ENCODE results near the gene LCE1F. TPM values are rescaled to one million over a fixed set of nuclear protein-coding genes. Genes with fewer than 3 reads are reported as not detected.

The LCE1F gene
- total RNA-seq, 1 experiment from 2014 or later = not detected

DNA sequence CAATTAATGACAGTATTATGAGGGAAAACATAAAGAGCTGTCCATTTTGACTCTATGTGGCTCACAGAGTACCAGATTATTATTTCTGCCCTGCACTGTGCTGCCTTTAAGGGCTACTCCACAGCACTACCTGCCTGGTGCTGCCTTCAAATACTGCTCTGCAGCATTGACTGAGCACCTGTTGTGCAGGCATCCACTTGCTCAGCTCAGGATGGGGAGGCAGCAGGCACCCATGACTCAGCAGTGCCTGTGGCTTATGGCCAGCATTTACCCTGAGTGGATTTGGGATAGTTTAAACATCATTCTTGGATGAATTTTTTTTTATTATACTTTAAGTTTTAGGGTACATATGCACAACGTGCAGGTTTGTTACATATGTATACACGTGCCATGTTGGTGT, 18.1 kb upstream of the LCE1F start:
- Histone ChIP-seq H3K9me3 (ENCODE audit: insufficient read depth, low read depth) (no peaks in the 10 kb centered on the region), H3K79me2 (ENCODE audit: low read depth) (no peaks in the 10 kb centered on the region), H4K20me1 (ENCODE audit: insufficient read depth) (no peaks in the 10 kb centered on the region), H3K4me1 (replicated peaks; ENCODE audit: insufficient read depth) (no peaks in the 10 kb centered on the region), H3K4me2 (no peak overlapping the region), H3K4me3 (no peak overlapping the region), H3K36me3 (ENCODE audit: low read depth) (no peaks in the 10 kb centered on the region), H3K9me2 (ENCODE audit: insufficient read depth) (no peaks in the 10 kb centered on the region), H3K27me3 (ENCODE audit: insufficient read depth, low read depth) (peaks cover 57% of the 10 kb centered on the region), H3K27ac (no peak overlapping the region), H2AFZ (no peak overlapping the region), H3F3A (ENCODE audit: insufficient read depth, low read depth) (no peaks in the 10 kb centered on the region)
- ChIA-PET CTCF (no interaction called here), POLR2A (ENCODE audit: unreplicated experiment) (no interaction called here)
- no TSS peak for BruUV-seq (replicated peaks)
- TF ChIP-seq EZH2 (IDR thresholded peaks at IDR 0.05; ENCODE audit: low read depth) = no peak
- TF ChIP-seq, protein P1, sequence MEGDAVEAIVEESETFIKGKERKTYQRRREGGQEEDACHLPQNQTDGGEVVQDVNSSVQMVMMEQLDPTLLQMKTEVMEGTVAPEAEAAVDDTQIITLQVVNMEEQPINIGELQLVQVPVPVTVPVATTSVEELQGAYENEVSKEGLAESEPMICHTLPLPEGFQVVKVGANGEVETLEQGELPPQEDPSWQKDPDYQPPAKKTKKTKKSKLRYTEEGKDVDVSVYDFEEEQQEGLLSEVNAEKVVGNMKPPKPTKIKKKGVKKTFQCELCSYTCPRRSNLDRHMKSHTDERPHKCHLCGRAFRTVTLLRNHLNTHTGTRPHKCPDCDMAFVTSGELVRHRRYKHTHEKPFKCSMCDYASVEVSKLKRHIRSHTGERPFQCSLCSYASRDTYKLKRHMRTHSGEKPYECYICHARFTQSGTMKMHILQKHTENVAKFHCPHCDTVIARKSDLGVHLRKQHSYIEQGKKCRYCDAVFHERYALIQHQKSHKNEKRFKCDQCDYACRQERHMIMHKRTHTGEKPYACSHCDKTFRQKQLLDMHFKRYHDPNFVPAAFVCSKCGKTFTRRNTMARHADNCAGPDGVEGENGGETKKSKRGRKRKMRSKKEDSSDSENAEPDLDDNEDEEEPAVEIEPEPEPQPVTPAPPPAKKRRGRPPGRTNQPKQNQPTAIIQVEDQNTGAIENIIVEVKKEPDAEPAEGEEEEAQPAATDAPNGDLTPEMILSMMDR (conservative IDR thresholded peaks at IDR 0.05) = no peak
- intact Hi-C loops (cut with micrococcal nuclease; ENCODE audit: unreplicated experiment) = no loop called here
- DNase-seq = no peak

- no peak within 1 kb of the TSS for H3K4me3 ChIP-seq
- intact Hi-C loops (cut with micrococcal nuclease; ENCODE audit: unreplicated experiment) = no loop called here
- H4K20me1 ChIP-seq (ENCODE audit: insufficient read depth) = no peaks in the 10 kb centered on the region
- ChIA-PET POLR2A (ENCODE audit: unreplicated experiment) (no interaction called here), CTCF (no interaction called here)
- H3K9me2 ChIP-seq (ENCODE audit: insufficient read depth) = no peaks in the 10 kb centered on the region
- no TSS peak for BruUV-seq (replicated peaks)
- no peaks in the 10 kb centered on the region for H3K4me1 ChIP-seq (replicated peaks; ENCODE audit: insufficient read depth)
- no peak within 1 kb of the TSS for H3K27ac ChIP-seq
- no peak for TF ChIP-seq EZH2 (IDR thresholded peaks at IDR 0.05; ENCODE audit: low read depth)
- no peak within 1 kb of the TSS for H3K4me2 ChIP-seq
- DNase-seq = no peak
- no peaks in the 10 kb centered on the region for H3F3A ChIP-seq (ENCODE audit: insufficient read depth, low read depth)
- H3K27me3 ChIP-seq (ENCODE audit: insufficient read depth, low read depth) = peaks cover 57% of the 10 kb centered on the region
- no peaks in the 10 kb centered on the region for H3K36me3 ChIP-seq (ENCODE audit: low read depth)
- no peaks in the 10 kb centered on the region for H3K79me2 ChIP-seq (ENCODE audit: low read depth)
- H2AFZ ChIP-seq = no peak within 1 kb of the TSS
- no peaks in the 10 kb centered on the region for H3K9me3 ChIP-seq (ENCODE audit: insufficient read depth, low read depth)
Measured at GRCh38 chr1:152757747-152758146, 17.2 kb upstream of the LCE1F start, which contains the start of gene KPRP. TSS of gene KPRP (plus strand) at chr1:152758025. CDS start at chr1:152759589, 1,564 bp downstream.

DNA sequence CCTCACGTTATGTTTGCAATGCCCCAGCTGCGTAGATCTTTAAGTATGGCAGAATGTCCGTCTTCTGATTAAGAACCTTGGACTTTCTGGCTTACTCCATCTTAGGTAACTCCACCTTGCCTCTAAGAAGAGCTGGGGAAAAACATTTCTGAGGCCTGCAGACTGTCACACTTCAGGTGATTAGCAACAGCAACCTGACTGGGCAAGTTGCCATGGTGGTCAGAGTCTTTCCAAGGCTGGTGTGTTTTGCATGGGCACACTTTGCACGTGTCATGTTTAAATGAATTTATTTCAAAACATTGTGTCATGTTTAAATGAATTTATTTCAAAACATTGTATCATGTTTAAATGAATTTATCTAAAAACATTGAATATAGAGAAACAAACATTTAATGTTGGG, 16.3 kb upstream of the LCE1F start:
- H3K4me2 ChIP-seq = no peak overlapping the region
- H4K20me1 ChIP-seq (ENCODE audit: insufficient read depth) = no peaks in the 10 kb centered on the region
- no peaks in the 10 kb centered on the region for H3K9me3 ChIP-seq (ENCODE audit: insufficient read depth, low read depth)
- intact Hi-C loops (cut with micrococcal nuclease; ENCODE audit: unreplicated experiment) = no loop called here
- CTCF ChIA-PET = no interaction called here
- TF ChIP-seq, protein P1 (conservative IDR thresholded peaks at IDR 0.05) = no peak
- no peak for TF ChIP-seq EZH2 (IDR thresholded peaks at IDR 0.05; ENCODE audit: low read depth)
- H3K79me2 ChIP-seq (ENCODE audit: low read depth) = no peaks in the 10 kb centered on the region
- no peaks in the 10 kb centered on the region for H3F3A ChIP-seq (ENCODE audit: insufficient read depth, low read depth)
- POLR2A ChIA-PET (ENCODE audit: unreplicated experiment) = no interaction called here
- H3K4me1 ChIP-seq (replicated peaks; ENCODE audit: insufficient read depth) = no peaks in the 10 kb centered on the region
- no peaks in the 10 kb centered on the region for H3K9me2 ChIP-seq (ENCODE audit: insufficient read depth)
- H3K27me3 ChIP-seq (ENCODE audit: insufficient read depth, low read depth) = peaks cover 57% of the 10 kb centered on the region
- no peak overlapping the region for H3K27ac ChIP-seq
- no peaks in the 10 kb centered on the region for H3K36me3 ChIP-seq (ENCODE audit: low read depth)
- H2AFZ ChIP-seq = no peak overlapping the region
- no peak overlapping the region for H3K4me3 ChIP-seq
- BruUV-seq (replicated peaks) = no TSS peak
- DNase-seq = no peak

GRCh38 chr1:152759453-152760173, 15.3 kb upstream of the LCE1F start:
- Histone ChIP-seq H2AFZ (no peak overlapping the region), H3F3A (ENCODE audit: insufficient read depth, low read depth) (no peaks in the 10 kb centered on the region), H3K27me3 (ENCODE audit: insufficient read depth, low read depth) (peaks cover 55% of the 10 kb centered on the region), H3K36me3 (ENCODE audit: low read depth) (no peaks in the 10 kb centered on the region), H4K20me1 (ENCODE audit: insufficient read depth) (no peaks in the 10 kb centered on the region), H3K79me2 (ENCODE audit: low read depth) (no peaks in the 10 kb centered on the region), H3K4me1 (replicated peaks; ENCODE audit: insufficient read depth) (no peaks in the 10 kb centered on the region), H3K27ac (no peak overlapping the region), H3K4me3 (no peak overlapping the region), H3K9me2 (ENCODE audit: insufficient read depth) (no peaks in the 10 kb centered on the region), H3K9me3 (ENCODE audit: insufficient read depth, low read depth) (no peaks in the 10 kb centered on the region), H3K4me2 (no peak overlapping the region)
- no peak for TF ChIP-seq EZH2 (IDR thresholded peaks at IDR 0.05; ENCODE audit: low read depth)
- TF ChIP-seq, protein P1 (conservative IDR thresholded peaks at IDR 0.05) = no peak
- BruUV-seq (replicated peaks) = no TSS peak
- ChIA-PET POLR2A (ENCODE audit: unreplicated experiment) (no interaction called here), CTCF (no interaction called here)
- intact Hi-C loops (cut with micrococcal nuclease; ENCODE audit: unreplicated experiment) = no loop called here
- DNase-seq = no peak

Data from PC-9 (cell line).